GM12878 (cell line): Measurements from ENCODE around the gene RNF11. TPM values are rescaled to one million over a fixed set of nuclear protein-coding genes. Genes with fewer than 3 reads are reported as not detected.

ENCODE experiments used
- CBX5 ChIP-seq: sonication (generic); IDR thresholded peaks from 2 replicates; pipeline ENCODE4 v1.6.1; 2016; ENCODE audit warnings: low read depth, moderate library complexity, mild to moderate bottlenecking, inconsistent platforms
- IKZF1 ChIP-seq: fragments of 450-650 bp; conservative IDR thresholded peaks from 2 replicates; pipeline ENCODE4 v1.6.1; 2017; ENCODE audit warnings: antibody characterized with exemption, mild to moderate bottlenecking
- RAD21 ChIP-seq: IDR thresholded peaks from 2 replicates; pipeline ENCODE4 v1.6.1; 2011; ENCODE audit warnings: mild to moderate bottlenecking, low read depth, low read length, moderate library complexity; ENCODE audit not compliant: insufficient read depth
- SPI1 ChIP-seq: IDR thresholded peaks from 2 replicates; pipeline ENCODE4 v1.6.1; 2011; ENCODE audit warnings: low read depth, mild to moderate bottlenecking, low read length, moderate library complexity, borderline replicate concordance; ENCODE audit not compliant: insufficient read depth
- TAF1 ChIP-seq: IDR thresholded peaks from 2 replicates; pipeline ENCODE4 v1.6.1; 2011; ENCODE audit warnings: mild to moderate bottlenecking, low read depth, low read length, borderline replicate concordance
- polyA plus RNA-seq, 11 experiments: library from polyadenylated mRNA; depleted of rRNA in 4 of 11; unstranded in 6 of 11; stranded (reverse) in 5 of 11; fragments of >200 nt; fragmentation: Nextera tagmentation in 4 of 11; fragmentation: Illumina TruSeq in 1 of 11; extraction: Ambion mirVana in 4 of 11; extraction: Trizol in 1 of 11; gene quantifications; 1 replicate in 1 of 11; 2 replicates in 10 of 11; pipeline versions ENCODE4 v1.2.1 to v1.2.3, GENCODE V29; 2011 to 2016; ENCODE audit warnings: inconsistent platforms in 2 of 11, missing spikeins in 2 of 11, low read depth in 1 of 11
- total RNA-seq, 4 experiments: library from RNA; depleted of rRNA in 3 of 4; stranded (reverse); fragments of >200 nt in 3 of 4; fragmentation: Illumina TruSeq in 1 of 4; extraction: Trizol in 1 of 4; gene quantifications; 2 replicates each; pipeline versions ENCODE4 v1.2.1 to v1.2.3, GENCODE V29; 2013 to 2021
- TF ChIP-seq, protein P1 (sequence below): IDR thresholded peaks from 2 replicates; pipeline ENCODE4 v1.6.1; 2011; ENCODE audit warnings: low read depth, low read length, improper control_type of control experiment, borderline replicate concordance
- TF ChIP-seq, protein P2 (sequence below): fragments of 450-650 bp; formaldehyde crosslinking; IDR thresholded peaks from 2 replicates; pipeline ENCODE4 v1.5.0; 2022; ENCODE audit warnings: mild to moderate bottlenecking, missing genetic modification characterization
- TF ChIP-seq, protein P3 (sequence below): IDR thresholded peaks from 2 replicates; pipeline ENCODE4 v1.6.1; 2012; ENCODE audit warnings: mild to moderate bottlenecking, low read depth, low read length

RNF11 gene
- total and polyA plus RNA-seq, 10 of the 15 experiments (the other 5 are each of a cell fraction or from before 2014, with no cell fraction given): 9.5 to 43.6 (median 32.3) TPM

GRCh38 chr1:51253691-51254090, 17.6 kb downstream of the RNF11 start (continued):
- TF ChIP-seq SPI1: no peak
- TF ChIP-seq, protein P1, sequence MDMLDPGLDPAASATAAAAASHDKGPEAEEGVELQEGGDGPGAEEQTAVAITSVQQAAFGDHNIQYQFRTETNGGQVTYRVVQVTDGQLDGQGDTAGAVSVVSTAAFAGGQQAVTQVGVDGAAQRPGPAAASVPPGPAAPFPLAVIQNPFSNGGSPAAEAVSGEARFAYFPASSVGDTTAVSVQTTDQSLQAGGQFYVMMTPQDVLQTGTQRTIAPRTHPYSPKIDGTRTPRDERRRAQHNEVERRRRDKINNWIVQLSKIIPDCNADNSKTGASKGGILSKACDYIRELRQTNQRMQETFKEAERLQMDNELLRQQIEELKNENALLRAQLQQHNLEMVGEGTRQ: no peak
- TF ChIP-seq TAF1: no peak
- TF ChIP-seq RAD21: no peak
- TF ChIP-seq IKZF1: no peak
- TF ChIP-seq, protein P2, sequence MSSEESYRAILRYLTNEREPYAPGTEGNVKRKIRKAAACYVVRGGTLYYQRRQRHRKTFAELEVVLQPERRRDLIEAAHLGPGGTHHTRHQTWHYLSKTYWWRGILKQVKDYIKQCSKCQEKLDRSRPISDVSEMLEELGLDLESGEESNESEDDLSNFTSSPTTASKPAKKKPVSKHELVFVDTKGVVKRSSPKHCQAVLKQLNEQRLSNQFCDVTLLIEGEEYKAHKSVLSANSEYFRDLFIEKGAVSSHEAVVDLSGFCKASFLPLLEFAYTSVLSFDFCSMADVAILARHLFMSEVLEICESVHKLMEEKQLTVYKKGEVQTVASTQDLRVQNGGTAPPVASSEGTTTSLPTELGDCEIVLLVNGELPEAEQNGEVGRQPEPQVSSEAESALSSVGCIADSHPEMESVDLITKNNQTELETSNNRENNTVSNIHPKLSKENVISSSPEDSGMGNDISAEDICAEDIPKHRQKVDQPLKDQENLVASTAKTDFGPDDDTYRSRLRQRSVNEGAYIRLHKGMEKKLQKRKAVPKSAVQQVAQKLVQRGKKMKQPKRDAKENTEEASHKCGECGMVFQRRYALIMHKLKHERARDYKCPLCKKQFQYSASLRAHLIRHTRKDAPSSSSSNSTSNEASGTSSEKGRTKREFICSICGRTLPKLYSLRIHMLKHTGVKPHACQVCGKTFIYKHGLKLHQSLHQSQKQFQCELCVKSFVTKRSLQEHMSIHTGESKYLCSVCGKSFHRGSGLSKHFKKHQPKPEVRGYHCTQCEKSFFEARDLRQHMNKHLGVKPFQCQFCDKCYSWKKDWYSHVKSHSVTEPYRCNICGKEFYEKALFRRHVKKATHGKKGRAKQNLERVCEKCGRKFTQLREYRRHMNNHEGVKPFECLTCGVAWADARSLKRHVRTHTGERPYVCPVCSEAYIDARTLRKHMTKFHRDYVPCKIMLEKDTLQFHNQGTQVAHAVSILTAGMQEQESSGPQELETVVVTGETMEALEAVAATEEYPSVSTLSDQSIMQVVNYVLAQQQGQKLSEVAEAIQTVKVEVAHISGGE (CRISPR knock-in tag): no peak
- TF ChIP-seq, protein P3, sequence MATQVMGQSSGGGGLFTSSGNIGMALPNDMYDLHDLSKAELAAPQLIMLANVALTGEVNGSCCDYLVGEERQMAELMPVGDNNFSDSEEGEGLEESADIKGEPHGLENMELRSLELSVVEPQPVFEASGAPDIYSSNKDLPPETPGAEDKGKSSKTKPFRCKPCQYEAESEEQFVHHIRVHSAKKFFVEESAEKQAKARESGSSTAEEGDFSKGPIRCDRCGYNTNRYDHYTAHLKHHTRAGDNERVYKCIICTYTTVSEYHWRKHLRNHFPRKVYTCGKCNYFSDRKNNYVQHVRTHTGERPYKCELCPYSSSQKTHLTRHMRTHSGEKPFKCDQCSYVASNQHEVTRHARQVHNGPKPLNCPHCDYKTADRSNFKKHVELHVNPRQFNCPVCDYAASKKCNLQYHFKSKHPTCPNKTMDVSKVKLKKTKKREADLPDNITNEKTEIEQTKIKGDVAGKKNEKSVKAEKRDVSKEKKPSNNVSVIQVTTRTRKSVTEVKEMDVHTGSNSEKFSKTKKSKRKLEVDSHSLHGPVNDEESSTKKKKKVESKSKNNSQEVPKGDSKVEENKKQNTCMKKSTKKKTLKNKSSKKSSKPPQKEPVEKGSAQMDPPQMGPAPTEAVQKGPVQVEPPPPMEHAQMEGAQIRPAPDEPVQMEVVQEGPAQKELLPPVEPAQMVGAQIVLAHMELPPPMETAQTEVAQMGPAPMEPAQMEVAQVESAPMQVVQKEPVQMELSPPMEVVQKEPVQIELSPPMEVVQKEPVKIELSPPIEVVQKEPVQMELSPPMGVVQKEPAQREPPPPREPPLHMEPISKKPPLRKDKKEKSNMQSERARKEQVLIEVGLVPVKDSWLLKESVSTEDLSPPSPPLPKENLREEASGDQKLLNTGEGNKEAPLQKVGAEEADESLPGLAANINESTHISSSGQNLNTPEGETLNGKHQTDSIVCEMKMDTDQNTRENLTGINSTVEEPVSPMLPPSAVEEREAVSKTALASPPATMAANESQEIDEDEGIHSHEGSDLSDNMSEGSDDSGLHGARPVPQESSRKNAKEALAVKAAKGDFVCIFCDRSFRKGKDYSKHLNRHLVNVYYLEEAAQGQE: no peak
- no peak for TF ChIP-seq CBX5
- TF ChIP-seq, all 136 proteins: peak for 0
